ENCODE data around the gene SYCE3.

The SYCE3 gene

GRCh38 chr22:50578776-50579310, 16.1 kb upstream of the SYCE3 start:
- 0 out of 2 replicates have a peak, but pooled peaks cover 3% of the 10 kb centered on the region for H3K36me3 ChIP-seq

GRCh38 chr22:50577987-50578775, 15.5 kb upstream of the SYCE3 start, which contains the start of gene CPT1B:
Gene CPT1B, minus strand, starts transcription at chr22:50578427. Its CDS starts 512 bp downstream, at chr22:50577915.
- Histone ChIP-seq H3K27me3 (no peaks in the 10 kb centered on the region), H3K4me3 (ENCODE audit: low read depth, low read length) (no peak within 1 kb of the TSS), H3K36me3 (0 out of 2 replicates have a peak, but pooled peaks cover 3% of the 10 kb centered on the region), H3K9me3 (no peaks in the 10 kb centered on the region), H3K4me1 (no peaks in the 10 kb centered on the region)
- TF ChIP-seq CTCF (IDR thresholded peaks at IDR 0.05; ENCODE audit: low read depth, low read length) = no peak
- no peak for DNase-seq

More at GRCh38 chr22:50578776-50579310, 16.1 kb upstream of the SYCE3 start:
- DNase-seq = no peak
- Histone ChIP-seq H3K4me1 (no peaks in the 10 kb centered on the region), H3K4me3 (ENCODE audit: low read depth, low read length) (no peak overlapping the region), H3K27me3 (no peaks in the 10 kb centered on the region), H3K9me3 (no peaks in the 10 kb centered on the region)
- TF ChIP-seq CTCF (IDR thresholded peaks at IDR 0.05; ENCODE audit: low read depth, low read length) = no peak

GRCh38 chr22:50577697-50577986, 14.9 kb upstream of the SYCE3 start:
- TF ChIP-seq CTCF (IDR thresholded peaks at IDR 0.05; ENCODE audit: low read depth, low read length) = no peak
- Histone ChIP-seq H3K4me3 (ENCODE audit: low read depth, low read length) (no peak overlapping the region), H3K9me3 (no peaks in the 10 kb centered on the region), H3K4me1 (no peaks in the 10 kb centered on the region), H3K27me3 (no peaks in the 10 kb centered on the region), H3K36me3 (0 out of 2 replicates have a peak, but pooled peaks cover 3% of the 10 kb centered on the region)
- DNase-seq = no peak

- TF ChIP-seq CTCF (IDR thresholded peaks at IDR 0.05; ENCODE audit: low read depth, low read length) = no peak
Observed at GRCh38 chr22:50576806-50577696, 14.3 kb upstream of the SYCE3 start.

GRCh38 chr22:50576070-50576469, 13.4 kb upstream of the SYCE3 start:
- Histone ChIP-seq H3K4me1 (no peaks in the 10 kb centered on the region), H3K36me3 (peaks cover 4% of the 10 kb centered on the region; the same call in 1 of the 2 replicates), H3K27me3 (no peaks in the 10 kb centered on the region), H3K9me3 (no peaks in the 10 kb centered on the region), H3K4me3 (ENCODE audit: low read depth, low read length) (no peak overlapping the region)
- TF ChIP-seq CTCF (IDR thresholded peaks at IDR 0.05; ENCODE audit: low read depth, low read length) = peak; percentile 81
- DNase-seq = peak; percentile 74

More at GRCh38 chr22:50576806-50577696, 14.3 kb upstream of the SYCE3 start:
- no peaks in the 10 kb centered on the region for H3K4me1 ChIP-seq
- H3K9me3 ChIP-seq = no peaks in the 10 kb centered on the region
- H3K36me3 ChIP-seq = 0 out of 2 replicates have a peak, but pooled peaks cover 3% of the 10 kb centered on the region
- no peak for DNase-seq
- no peaks in the 10 kb centered on the region for H3K27me3 ChIP-seq
- H3K4me3 ChIP-seq (ENCODE audit: low read depth, low read length) = no peak overlapping the region
